PFSK-1 (cell line): ENCODE results near the gene TXLNG.

ENCODE experiments used
- FOXP2 ChIP-seq: optimal IDR thresholded peaks from 2 replicates; pipeline ENCODE3; 2011; ENCODE audit warnings: borderline replicate concordance, control low read depth, inconsistent platforms; ENCODE audit not compliant: insufficient read depth; ENCODE audit errors: extremely low read length, extremely low read depth
- POLR2AphosphoS5 ChIP-seq: IDR thresholded peaks from 2 replicates; pipeline ENCODE4 v1.6.1; 2012; ENCODE audit warnings: low read depth, mild to moderate bottlenecking, control low read depth, low read length, moderate library complexity
- SIN3A ChIP-seq: IDR thresholded peaks from 2 replicates; pipeline ENCODE4 v1.6.1; 2012; ENCODE audit warnings: mild to moderate bottlenecking, low read length, moderate library complexity, borderline replicate concordance; ENCODE audit not compliant: insufficient read depth
- TAF1 ChIP-seq: IDR thresholded peaks from 2 replicates; pipeline ENCODE4 v1.6.1; 2012; ENCODE audit warnings: low read length, control low read depth, borderline replicate concordance; ENCODE audit not compliant: insufficient read depth
- TF ChIP-seq, protein P1 (sequence below), 2 experiments: IDR thresholded peaks; 2 replicates each; pipeline versions ENCODE4 v1.6.1 to v1.8.0; 2011 to 2012; ENCODE audit warnings: low read depth in 2 of 2, low read length in 2 of 2, control low read depth in 1 of 2, inconsistent platforms in 1 of 2, mild to moderate bottlenecking in 1 of 2, moderate library complexity in 1 of 2; ENCODE audit not compliant: insufficient read depth in 1 of 2

The TXLNG gene

GRCh38 chrX:16870862-16871815 lies 84.9 kb downstream of the TXLNG start:
- TF ChIP-seq SIN3A (no peak), POLR2AphosphoS5 (no peak), FOXP2 (no peak), TAF1 (no peak)
- TF ChIP-seq, protein P1, sequence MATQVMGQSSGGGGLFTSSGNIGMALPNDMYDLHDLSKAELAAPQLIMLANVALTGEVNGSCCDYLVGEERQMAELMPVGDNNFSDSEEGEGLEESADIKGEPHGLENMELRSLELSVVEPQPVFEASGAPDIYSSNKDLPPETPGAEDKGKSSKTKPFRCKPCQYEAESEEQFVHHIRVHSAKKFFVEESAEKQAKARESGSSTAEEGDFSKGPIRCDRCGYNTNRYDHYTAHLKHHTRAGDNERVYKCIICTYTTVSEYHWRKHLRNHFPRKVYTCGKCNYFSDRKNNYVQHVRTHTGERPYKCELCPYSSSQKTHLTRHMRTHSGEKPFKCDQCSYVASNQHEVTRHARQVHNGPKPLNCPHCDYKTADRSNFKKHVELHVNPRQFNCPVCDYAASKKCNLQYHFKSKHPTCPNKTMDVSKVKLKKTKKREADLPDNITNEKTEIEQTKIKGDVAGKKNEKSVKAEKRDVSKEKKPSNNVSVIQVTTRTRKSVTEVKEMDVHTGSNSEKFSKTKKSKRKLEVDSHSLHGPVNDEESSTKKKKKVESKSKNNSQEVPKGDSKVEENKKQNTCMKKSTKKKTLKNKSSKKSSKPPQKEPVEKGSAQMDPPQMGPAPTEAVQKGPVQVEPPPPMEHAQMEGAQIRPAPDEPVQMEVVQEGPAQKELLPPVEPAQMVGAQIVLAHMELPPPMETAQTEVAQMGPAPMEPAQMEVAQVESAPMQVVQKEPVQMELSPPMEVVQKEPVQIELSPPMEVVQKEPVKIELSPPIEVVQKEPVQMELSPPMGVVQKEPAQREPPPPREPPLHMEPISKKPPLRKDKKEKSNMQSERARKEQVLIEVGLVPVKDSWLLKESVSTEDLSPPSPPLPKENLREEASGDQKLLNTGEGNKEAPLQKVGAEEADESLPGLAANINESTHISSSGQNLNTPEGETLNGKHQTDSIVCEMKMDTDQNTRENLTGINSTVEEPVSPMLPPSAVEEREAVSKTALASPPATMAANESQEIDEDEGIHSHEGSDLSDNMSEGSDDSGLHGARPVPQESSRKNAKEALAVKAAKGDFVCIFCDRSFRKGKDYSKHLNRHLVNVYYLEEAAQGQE (IDR thresholded peaks at IDR 0.05; ENCODE audit: insufficient read depth in 1 of 2, low read depth in 2 of 2, low read length in 2 of 2), result no peak

DNA sequence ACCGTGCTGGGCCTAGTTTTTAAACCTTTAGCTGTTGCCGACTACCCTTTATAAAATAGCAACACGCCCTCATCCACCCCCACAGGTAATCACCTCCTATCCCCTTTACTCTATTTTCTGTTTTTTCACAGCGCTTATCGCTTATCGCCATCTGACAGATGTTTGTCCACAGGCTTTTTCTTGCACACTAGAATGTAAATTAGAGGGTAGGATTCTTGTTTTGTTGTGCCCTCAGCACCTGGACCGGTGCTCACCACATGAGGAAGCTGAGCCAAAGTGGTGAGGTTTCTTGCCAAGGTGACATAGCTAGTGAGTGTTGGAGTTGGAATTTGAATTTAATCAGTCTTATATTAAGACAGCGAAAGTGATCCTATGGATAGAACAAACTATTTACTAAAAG lies 86.8 kb downstream of the TXLNG start:
- no peak for TF ChIP-seq FOXP2
- no peak for TF ChIP-seq POLR2AphosphoS5
- TF ChIP-seq TAF1, result no peak
- TF ChIP-seq, protein P1 (IDR thresholded peaks at IDR 0.05; ENCODE audit: insufficient read depth in 1 of 2, low read depth in 2 of 2, low read length in 2 of 2), result no peak
- no peak for TF ChIP-seq SIN3A

DNA sequence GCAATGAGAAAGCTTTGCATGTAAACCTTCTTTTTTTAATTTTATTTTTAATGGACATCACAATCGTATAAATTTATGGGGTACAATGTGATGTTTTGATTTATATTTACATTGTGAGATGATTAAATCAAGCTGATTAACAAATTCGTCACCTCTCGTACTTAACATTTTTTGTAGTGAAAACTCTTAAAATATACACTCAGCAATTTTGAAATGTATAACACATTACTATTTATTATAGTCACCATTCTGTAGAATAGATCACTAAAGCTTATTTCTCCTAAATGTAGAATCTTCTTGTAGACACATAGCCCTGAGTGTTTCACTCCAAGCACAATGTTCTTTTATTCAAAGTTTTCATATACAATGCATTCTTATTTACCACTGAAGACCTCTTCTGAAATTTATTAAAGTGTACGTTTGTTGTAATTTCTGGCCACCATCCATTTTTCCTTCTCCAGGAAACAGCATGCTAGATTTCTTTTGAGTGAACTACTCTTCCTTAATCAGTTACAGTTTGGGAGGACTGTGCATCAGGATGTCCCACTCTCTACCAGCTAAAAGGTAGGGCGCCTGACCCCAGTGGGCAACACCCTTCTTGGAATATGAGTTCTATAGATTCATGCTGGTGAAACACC lies 88.3 kb downstream of the TXLNG start:
- TF ChIP-seq POLR2AphosphoS5, result no peak
- TF ChIP-seq, protein P1 (IDR thresholded peaks at IDR 0.05; ENCODE audit: insufficient read depth in 1 of 2, low read depth in 2 of 2, low read length in 2 of 2), result no peak
- no peak for TF ChIP-seq SIN3A
- TF ChIP-seq TAF1, result no peak
- TF ChIP-seq FOXP2, result no peak

GRCh38 chrX:16876696-16877095 lies 90.4 kb downstream of the TXLNG start:
- TF ChIP-seq POLR2AphosphoS5 (no peak), TAF1 (no peak), SIN3A (no peak), FOXP2 (no peak)
- TF ChIP-seq, protein P1 (IDR thresholded peaks at IDR 0.05; ENCODE audit: insufficient read depth in 1 of 2, low read depth in 2 of 2, low read length in 2 of 2), result no peak
